ENCODE measurements around the gene MOGAT3. TPM values are rescaled to one million over a fixed set of nuclear protein-coding genes. Genes with fewer than 3 reads are reported as not detected.

MOGAT3 gene
- total and polyA plus RNA-seq, 9 of the 15 experiments (the other 6 are each of a cell fraction or from before 2014, with no cell fraction given) = 0.07 to 0.17 (median 0.13) TPM; not detected in 6

DNA sequence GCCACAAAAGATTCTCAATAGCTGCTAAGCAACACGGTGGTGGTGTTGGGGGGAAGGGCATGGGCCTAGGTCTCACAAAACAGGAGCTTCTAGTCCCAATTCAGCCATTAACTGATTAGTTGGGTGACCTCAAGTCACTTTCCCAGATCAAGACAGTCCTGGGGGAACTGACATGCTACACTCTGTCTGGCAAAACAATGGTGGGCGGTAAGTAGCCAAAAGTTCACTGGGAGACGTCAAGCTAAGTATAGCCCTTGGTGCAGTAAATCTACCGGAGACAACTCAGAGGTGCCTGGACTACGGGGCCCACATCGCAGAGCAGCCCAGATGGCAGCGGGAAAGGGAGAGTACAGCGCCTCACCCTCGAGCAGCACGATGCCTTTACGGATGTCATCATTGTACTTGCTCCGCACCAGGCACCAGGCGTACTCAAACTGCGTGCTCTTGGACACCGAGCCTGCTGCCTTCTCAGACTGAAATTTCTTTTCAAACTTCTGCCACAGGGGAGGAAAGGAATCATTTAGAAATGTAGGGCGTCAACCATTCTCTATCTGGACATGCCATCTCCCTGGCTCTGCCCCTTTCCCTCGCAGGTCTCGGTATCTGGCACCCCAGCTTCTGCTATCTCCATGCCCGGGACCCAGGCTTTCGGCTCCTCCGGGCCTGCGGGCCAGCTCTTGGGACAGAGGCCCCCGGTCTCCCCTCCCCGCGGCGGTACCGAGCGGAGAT lies 43.0 kb upstream of the MOGAT3 start (continued):
- TF ChIP-seq HMG20A (CRISPR knock-in tag; conservative IDR thresholded peaks at IDR 0.05) (no peak), KDM4B (IDR thresholded peaks at IDR 0.05; ENCODE audit: borderline replicate concordance in 2 of 2, low read depth in 1 of 2) (no peak), THRAP3 (IDR thresholded peaks at IDR 0.05; ENCODE audit: borderline replicate concordance) (no peak), ZNF224 (CRISPR knock-in tag; IDR thresholded peaks at IDR 0.05) (no peak), FOSL1 (tag; conservative IDR thresholded peaks at IDR 0.05) (no peak), SETDB1 (IDR thresholded peaks at IDR 0.05; ENCODE audit: low read length) (no peak), MCM3 (IDR thresholded peaks at IDR 0.05) (no peak), SNIP1 (IDR thresholded peaks at IDR 0.05; ENCODE audit: low read depth) (no peak), SIRT6 (IDR thresholded peaks at IDR 0.05; ENCODE audit: low read depth, low read length) (no peak), CAMTA2 (CRISPR knock-in tag; conservative IDR thresholded peaks at IDR 0.05) (no peak), MEIS2 (IDR thresholded peaks at IDR 0.05; ENCODE audit: partially characterized antibody) (peak; percentile 28), ZNF239 (CRISPR knock-in tag; IDR thresholded peaks at IDR 0.05) (no peak), HDGF (IDR thresholded peaks at IDR 0.05) (no peak), POLR3A (IDR thresholded peaks at IDR 0.05; ENCODE audit: borderline replicate concordance, extremely low read depth, insufficient read depth, insufficient read length) (no peak), HDAC2 (IDR thresholded peaks at IDR 0.05) (no peak), ZNF780A (CRISPR knock-in tag; IDR thresholded peaks at IDR 0.05) (no peak), ZNF133 (CRISPR knock-in tag; IDR thresholded peaks at IDR 0.05) (no peak), CBX5 (IDR thresholded peaks at IDR 0.05; ENCODE audit: borderline replicate concordance, low read depth) (no peak), NR2C2 (CRISPR knock-in tag; IDR thresholded peaks at IDR 0.05) (no peak), NR2C2 (tag; IDR thresholded peaks at IDR 0.05) (no peak), CREM (IDR thresholded peaks at IDR 0.05; ENCODE audit: low read depth) (no peak)
- TF ChIP-seq, protein P1, sequence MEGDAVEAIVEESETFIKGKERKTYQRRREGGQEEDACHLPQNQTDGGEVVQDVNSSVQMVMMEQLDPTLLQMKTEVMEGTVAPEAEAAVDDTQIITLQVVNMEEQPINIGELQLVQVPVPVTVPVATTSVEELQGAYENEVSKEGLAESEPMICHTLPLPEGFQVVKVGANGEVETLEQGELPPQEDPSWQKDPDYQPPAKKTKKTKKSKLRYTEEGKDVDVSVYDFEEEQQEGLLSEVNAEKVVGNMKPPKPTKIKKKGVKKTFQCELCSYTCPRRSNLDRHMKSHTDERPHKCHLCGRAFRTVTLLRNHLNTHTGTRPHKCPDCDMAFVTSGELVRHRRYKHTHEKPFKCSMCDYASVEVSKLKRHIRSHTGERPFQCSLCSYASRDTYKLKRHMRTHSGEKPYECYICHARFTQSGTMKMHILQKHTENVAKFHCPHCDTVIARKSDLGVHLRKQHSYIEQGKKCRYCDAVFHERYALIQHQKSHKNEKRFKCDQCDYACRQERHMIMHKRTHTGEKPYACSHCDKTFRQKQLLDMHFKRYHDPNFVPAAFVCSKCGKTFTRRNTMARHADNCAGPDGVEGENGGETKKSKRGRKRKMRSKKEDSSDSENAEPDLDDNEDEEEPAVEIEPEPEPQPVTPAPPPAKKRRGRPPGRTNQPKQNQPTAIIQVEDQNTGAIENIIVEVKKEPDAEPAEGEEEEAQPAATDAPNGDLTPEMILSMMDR (IDR thresholded peaks at IDR 0.05 in 2 of 3, conservative IDR thresholded peaks at IDR 0.05 in 1 of 3; ENCODE audit: insufficient read depth in 2 of 3, low read depth in 1 of 3, low read length in 3 of 3) = no peak
- TF ChIP-seq, protein P2, sequence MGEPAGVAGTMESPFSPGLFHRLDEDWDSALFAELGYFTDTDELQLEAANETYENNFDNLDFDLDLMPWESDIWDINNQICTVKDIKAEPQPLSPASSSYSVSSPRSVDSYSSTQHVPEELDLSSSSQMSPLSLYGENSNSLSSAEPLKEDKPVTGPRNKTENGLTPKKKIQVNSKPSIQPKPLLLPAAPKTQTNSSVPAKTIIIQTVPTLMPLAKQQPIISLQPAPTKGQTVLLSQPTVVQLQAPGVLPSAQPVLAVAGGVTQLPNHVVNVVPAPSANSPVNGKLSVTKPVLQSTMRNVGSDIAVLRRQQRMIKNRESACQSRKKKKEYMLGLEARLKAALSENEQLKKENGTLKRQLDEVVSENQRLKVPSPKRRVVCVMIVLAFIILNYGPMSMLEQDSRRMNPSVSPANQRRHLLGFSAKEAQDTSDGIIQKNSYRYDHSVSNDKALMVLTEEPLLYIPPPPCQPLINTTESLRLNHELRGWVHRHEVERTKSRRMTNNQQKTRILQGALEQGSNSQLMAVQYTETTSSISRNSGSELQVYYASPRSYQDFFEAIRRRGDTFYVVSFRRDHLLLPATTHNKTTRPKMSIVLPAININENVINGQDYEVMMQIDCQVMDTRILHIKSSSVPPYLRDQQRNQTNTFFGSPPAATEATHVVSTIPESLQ (CRISPR knock-in tag; IDR thresholded peaks at IDR 0.05) = no peak
- TF ChIP-seq, protein P3, sequence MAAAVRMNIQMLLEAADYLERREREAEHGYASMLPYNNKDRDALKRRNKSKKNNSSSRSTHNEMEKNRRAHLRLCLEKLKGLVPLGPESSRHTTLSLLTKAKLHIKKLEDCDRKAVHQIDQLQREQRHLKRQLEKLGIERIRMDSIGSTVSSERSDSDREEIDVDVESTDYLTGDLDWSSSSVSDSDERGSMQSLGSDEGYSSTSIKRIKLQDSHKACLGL (CRISPR knock-in tag; IDR thresholded peaks at IDR 0.05; ENCODE audit: borderline replicate concordance, poor library complexity, severe bottlenecking) = no peak
- TF ChIP-seq, protein P4, sequence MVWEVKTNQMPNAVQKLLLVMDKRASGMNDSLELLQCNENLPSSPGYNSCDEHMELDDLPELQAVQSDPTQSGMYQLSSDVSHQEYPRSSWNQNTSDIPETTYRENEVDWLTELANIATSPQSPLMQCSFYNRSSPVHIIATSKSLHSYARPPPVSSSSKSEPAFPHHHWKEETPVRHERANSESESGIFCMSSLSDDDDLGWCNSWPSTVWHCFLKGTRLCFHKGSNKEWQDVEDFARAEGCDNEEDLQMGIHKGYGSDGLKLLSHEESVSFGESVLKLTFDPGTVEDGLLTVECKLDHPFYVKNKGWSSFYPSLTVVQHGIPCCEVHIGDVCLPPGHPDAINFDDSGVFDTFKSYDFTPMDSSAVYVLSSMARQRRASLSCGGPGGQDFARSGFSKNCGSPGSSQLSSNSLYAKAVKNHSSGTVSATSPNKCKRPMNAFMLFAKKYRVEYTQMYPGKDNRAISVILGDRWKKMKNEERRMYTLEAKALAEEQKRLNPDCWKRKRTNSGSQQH (CRISPR knock-in tag; IDR thresholded peaks at IDR 0.05) = no peak

All from K562 (cell line).